Peyer's patch (tissue), 4 donors: ENCODE measurements around the gene CFAP61. TPM values are rescaled to one million over a fixed set of nuclear protein-coding genes. Genes with fewer than 3 reads are reported as not detected.

Source experiments
- DNase-seq, 3 donors: peaks; one replicate each; pipeline ENCODE4 v3.0.0-alpha.2; 2017 to 2019
- H3K27ac ChIP-seq, 4 donors: fragments of 200-600 bp; sonication (generic); one replicate each; pipeline ENCODE4 v1.5.1; 2016 to 2019
- H3K27me3 ChIP-seq, 2 donors: fragments of 200-600 bp; sonication (generic); one replicate each; pipeline ENCODE4 v1.5.1; 2019
- H3K36me3 ChIP-seq, 3 donors: fragments of 200-600 bp; sonication (generic); one replicate each; pipeline ENCODE4 v1.5.1; 2016 to 2019
- H3K4me1 ChIP-seq, 4 donors: fragments of 200-600 bp; sonication (generic); one replicate each; pipeline ENCODE4 v1.5.1; 2016 to 2019
- H3K4me3 ChIP-seq, 4 donors: fragments of 200-600 bp; sonication (generic); 1 replicate in 3 of 4; 2 replicates in 1 of 4; pipeline ENCODE4 v1.5.1; 2016 to 2019; ENCODE audit warnings: mild to moderate bottlenecking in 1 of 4
- H3K9me3 ChIP-seq, 4 donors: fragments of 200-600 bp; sonication (generic); one replicate each; pipeline ENCODE4 v1.5.1; 2016 to 2019; ENCODE audit warnings: mild to moderate bottlenecking in 1 of 4
- POLR2A ChIP-seq, 2 donors: fragments of 450-650 bp; IDR thresholded peaks; one replicate each; pipeline ENCODE4 v1.5.1; 2017; ENCODE audit warnings: antibody characterized with exemption in 2 of 2, mild to moderate bottlenecking in 2 of 2, moderate library complexity in 2 of 2
- total RNA-seq, 4 donors: library from RNA; depleted of rRNA; stranded (reverse); fragments of >200 nt; gene quantifications; one replicate each; pipeline ENCODE4 v1.1.0, GENCODE V29; 2016
- TF ChIP-seq, protein P1 (sequence below), 6 experiments: fragments of 450-650 bp in 4 of 6; fragments of 200-600 bp in 2 of 6; sonication (generic) in 1 of 6; IDR thresholded peaks; one replicate each; pipeline ENCODE4 v1.5.1; 2017 to 2019; ENCODE audit warnings: antibody characterized with exemption in 6 of 6, mild to moderate bottlenecking in 3 of 6, moderate library complexity in 1 of 6

CFAP61 gene
- total RNA-seq, 4 donors from 2014 or later = not detected

DNA sequence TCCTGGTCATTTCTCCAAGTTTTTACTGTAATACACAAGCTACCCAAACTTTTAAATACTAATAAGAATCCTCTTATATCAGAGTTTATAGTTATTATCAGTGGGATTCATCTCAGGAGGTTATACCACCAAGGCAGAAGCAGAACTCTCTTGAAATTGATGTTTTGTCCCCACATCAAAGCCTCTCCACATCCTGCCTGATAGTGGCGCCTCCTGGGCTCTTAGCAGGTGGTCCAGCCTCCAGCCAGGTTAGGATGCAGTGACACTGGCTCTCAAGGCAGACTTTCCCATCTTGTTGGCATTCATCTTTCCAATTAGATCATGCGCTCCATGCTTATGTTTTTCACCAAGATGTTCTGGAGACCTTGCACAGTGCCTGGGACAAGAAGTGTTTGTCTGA is 233.7 kb downstream of the CFAP61 start:
- Histone ChIP-seq H3K27ac (no peak overlapping the region), H3K27me3 (no peaks in the 10 kb centered on the region), H3K9me3 (no peaks in the 10 kb centered on the region), H3K36me3 (no peaks in the 10 kb centered on the region), H3K4me1 (no peaks in the 10 kb centered on the region), H3K4me3 (no peak overlapping the region)
- DNase-seq = no peak
- TF ChIP-seq POLR2A (IDR thresholded peaks at IDR 0.05) = no peak
- TF ChIP-seq, protein P1, sequence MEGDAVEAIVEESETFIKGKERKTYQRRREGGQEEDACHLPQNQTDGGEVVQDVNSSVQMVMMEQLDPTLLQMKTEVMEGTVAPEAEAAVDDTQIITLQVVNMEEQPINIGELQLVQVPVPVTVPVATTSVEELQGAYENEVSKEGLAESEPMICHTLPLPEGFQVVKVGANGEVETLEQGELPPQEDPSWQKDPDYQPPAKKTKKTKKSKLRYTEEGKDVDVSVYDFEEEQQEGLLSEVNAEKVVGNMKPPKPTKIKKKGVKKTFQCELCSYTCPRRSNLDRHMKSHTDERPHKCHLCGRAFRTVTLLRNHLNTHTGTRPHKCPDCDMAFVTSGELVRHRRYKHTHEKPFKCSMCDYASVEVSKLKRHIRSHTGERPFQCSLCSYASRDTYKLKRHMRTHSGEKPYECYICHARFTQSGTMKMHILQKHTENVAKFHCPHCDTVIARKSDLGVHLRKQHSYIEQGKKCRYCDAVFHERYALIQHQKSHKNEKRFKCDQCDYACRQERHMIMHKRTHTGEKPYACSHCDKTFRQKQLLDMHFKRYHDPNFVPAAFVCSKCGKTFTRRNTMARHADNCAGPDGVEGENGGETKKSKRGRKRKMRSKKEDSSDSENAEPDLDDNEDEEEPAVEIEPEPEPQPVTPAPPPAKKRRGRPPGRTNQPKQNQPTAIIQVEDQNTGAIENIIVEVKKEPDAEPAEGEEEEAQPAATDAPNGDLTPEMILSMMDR (IDR thresholded peaks at IDR 0.05) = no peak

DNA sequence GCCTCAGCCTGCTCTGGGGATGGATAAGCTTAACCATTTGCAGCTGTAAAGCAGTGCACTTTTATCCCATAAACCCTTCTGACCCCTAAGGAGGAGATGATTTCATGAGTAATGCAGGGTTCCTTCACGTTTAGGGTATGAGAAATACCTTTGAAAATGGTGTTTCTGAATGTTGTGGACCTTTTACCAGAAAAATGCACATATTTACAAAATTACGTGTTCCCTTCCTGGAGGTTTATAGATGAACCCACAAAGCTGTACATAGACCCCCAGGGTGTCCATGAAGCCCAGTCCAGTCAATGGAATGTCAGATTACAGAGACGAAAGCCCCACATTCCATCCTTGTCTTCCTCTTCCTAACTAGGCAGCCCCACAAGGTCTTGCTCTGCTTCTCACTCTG is 237.0 kb downstream of the CFAP61 start:
- Histone ChIP-seq H3K4me1 (no peaks in the 10 kb centered on the region), H3K36me3 (no peaks in the 10 kb centered on the region), H3K4me3 (no peak overlapping the region), H3K27ac (no peak overlapping the region), H3K27me3 (no peaks in the 10 kb centered on the region), H3K9me3 (no peaks in the 10 kb centered on the region)
- DNase-seq = no peak
- TF ChIP-seq POLR2A (IDR thresholded peaks at IDR 0.05) = no peak
- TF ChIP-seq, protein P1 (IDR thresholded peaks at IDR 0.05) = no peak

DNA sequence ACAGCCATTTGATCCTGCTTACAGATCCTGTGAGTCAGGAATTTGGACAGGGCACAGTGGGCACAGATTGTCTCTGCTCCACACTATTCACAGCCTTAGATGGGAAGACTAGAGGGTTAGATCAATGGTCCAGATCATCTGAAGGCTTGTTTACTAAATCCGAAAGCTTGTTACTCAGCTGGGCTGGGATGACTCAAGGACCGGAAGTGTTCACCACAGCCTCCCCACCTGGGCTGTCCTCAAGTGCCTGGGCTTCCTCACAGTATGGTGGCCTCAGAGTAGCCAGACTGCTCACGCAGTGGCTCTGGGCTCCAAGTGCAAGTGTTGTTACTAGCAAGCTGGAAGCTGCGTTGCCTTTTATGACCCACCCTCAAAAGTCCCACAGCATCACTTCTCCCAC is 240.1 kb downstream of the CFAP61 start:
- H3K27ac ChIP-seq = no peak overlapping the region
- no peaks in the 10 kb centered on the region for H3K9me3 ChIP-seq
- H3K4me1 ChIP-seq = no peaks in the 10 kb centered on the region
- H3K27me3 ChIP-seq = no peaks in the 10 kb centered on the region
- no peak overlapping the region for H3K4me3 ChIP-seq
- no peaks in the 10 kb centered on the region for H3K36me3 ChIP-seq
- DNase-seq = no peak
- no peak for TF ChIP-seq POLR2A (IDR thresholded peaks at IDR 0.05)
- TF ChIP-seq, protein P1 (IDR thresholded peaks at IDR 0.05) = no peak

DNA sequence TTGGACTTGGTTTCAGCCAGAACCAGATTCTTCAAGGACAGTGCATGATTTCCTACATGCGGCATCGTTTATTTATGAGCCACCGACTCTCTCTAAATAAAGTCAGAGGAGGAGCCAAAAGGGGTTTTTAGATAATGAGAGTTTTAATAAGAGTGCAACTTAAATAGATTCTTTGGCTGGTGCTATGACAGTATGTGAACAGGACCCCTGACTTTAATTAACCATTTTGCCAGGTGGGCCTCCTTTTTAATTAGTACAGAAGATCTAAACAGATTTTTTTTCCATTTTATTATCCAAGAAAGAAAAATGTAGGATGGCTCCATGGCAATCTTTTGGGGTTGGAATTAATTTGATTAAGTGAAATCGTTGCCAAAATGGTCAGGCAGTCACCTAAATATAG is 240.8 kb downstream of the CFAP61 start:
- no peaks in the 10 kb centered on the region for H3K9me3 ChIP-seq
- no peaks in the 10 kb centered on the region for H3K27me3 ChIP-seq
- no peak for TF ChIP-seq POLR2A (IDR thresholded peaks at IDR 0.05)
- TF ChIP-seq, protein P1 (IDR thresholded peaks at IDR 0.05) = no peak
- DNase-seq = no peak
- no peaks in the 10 kb centered on the region for H3K4me1 ChIP-seq
- no peak overlapping the region for H3K27ac ChIP-seq
- no peak overlapping the region for H3K4me3 ChIP-seq
- H3K36me3 ChIP-seq = no peaks in the 10 kb centered on the region

DNA sequence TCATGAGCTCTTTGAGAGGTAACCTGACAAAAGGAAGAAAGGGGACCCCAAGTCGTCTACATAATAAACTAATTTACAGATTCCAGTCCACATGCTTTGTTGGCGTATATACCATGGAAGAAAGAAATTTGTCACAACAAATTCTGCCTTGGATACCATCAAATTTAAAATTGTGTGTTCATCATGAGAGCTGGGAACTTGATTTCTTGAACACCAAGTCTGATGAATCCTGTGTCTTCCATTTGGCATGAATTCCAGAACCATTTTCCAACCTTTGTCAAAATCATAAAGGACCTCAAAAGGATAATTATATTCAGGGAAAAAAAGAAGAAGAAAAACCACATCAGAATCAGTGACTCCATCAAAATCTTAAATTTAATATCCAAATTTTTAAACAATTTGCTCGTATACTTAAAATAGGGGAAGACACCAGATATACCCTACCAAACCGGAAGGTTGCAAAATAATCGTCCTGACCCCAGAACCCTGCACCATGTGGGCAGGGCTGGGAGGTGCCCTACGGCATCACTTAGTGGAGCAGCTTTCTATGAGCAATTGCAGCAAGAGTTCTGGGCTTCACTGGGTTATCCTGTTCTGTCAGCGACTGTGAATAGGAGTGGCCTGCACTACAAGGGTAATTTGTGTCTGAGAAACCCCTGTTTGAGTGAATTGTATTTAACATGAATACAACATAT is 241.5 kb downstream of the CFAP61 start:
- TF ChIP-seq POLR2A (IDR thresholded peaks at IDR 0.05) = no peak
- TF ChIP-seq, protein P1 (IDR thresholded peaks at IDR 0.05) = no peak
- no peak overlapping the region for H3K27ac ChIP-seq
- no peak overlapping the region for H3K4me3 ChIP-seq
- no peaks in the 10 kb centered on the region for H3K27me3 ChIP-seq
- no peaks in the 10 kb centered on the region for H3K9me3 ChIP-seq
- no peaks in the 10 kb centered on the region for H3K4me1 ChIP-seq
- no peaks in the 10 kb centered on the region for H3K36me3 ChIP-seq
- DNase-seq = no peak
